ENCODE data around the gene ANGPTL7.

DNA sequence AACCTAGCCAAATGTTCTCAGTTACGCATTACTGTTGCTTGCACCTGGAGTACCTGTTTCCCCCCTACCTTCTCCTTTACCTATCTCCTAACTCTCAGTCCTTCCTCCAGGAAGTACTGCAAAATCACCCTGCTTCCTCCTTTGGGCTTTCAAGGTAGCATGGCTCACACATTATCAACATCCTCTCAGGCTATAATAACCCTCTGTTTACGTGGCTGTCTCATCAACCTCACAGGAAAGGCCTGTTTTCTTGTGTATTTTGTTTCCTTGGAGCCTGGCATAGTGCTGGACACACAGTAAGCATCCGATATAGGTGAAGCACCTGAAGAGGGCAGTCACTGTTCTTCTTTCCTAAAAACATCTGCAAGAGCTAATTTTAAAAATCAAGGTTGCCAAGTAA is 32.7 kb upstream of the ANGPTL7 start:
- TF ChIP-seq CTCF (IDR thresholded peaks at IDR 0.05) (no peak), POLR2A (IDR thresholded peaks at IDR 0.05) (no peak)
